Spleen (tissue), 11 donors: ENCODE data around the gene C1QBP. TPM values are rescaled to one million over a fixed set of nuclear protein-coding genes. Genes with fewer than 3 reads are reported as not detected.
"Not testable (repeated sequence)": the region's sequence is repeated elsewhere in the genome, so short reads cannot be mapped to it uniquely, and the experiment has no call there.

Experiments used
- DNase-seq: peaks from one replicate; pipeline ENCODE4 v3.0.0-alpha.2; 2020
- H3K27ac ChIP-seq, 8 donors: fragments of 200-600 bp; sonication (generic) in 7 of 8; 1 replicate in 4 of 8; 2 replicates in 4 of 8; pipeline versions ENCODE4 v1.5.0 to v1.8.0; 2016 to 2021; ENCODE audit warnings: inconsistent platforms in 4 of 8, mild to moderate bottlenecking in 4 of 8, moderate library complexity in 1 of 8
- H3K27me3 ChIP-seq, 7 donors: fragments of 200-600 bp; sonication (generic) in 6 of 7; replicated peaks in 1 of 7; 1 replicate in 4 of 7; 2 replicates in 3 of 7; pipeline versions ENCODE4 v1.5.0 to v1.8.0; 2016 to 2021; ENCODE audit warnings: inconsistent platforms in 3 of 7, mild to moderate bottlenecking in 1 of 7
- H3K36me3 ChIP-seq, 6 donors: fragments of 200-600 bp; sonication (generic) in 5 of 6; 1 replicate in 4 of 6; 2 replicates in 2 of 6; pipeline versions ENCODE4 v1.5.0 to v1.8.0; 2016 to 2021; ENCODE audit warnings: inconsistent platforms in 2 of 6
- H3K4me1 ChIP-seq, 6 donors: fragments of 200-600 bp; sonication (generic) in 5 of 6; 1 replicate in 3 of 6; 2 replicates in 3 of 6; pipeline versions ENCODE4 v1.5.0 to v1.8.0; 2016 to 2021; ENCODE audit warnings: inconsistent platforms in 3 of 6
- H3K4me3 ChIP-seq, 8 donors: fragments of 200-600 bp; sonication (generic) in 7 of 8; 1 replicate in 4 of 8; 2 replicates in 4 of 8; pipeline versions ENCODE4 v1.5.0 to v1.8.0; 2016 to 2021; ENCODE audit warnings: inconsistent platforms in 4 of 8, mild to moderate bottlenecking in 4 of 8, moderate library complexity in 2 of 8
- H3K9me3 ChIP-seq, 8 donors: fragments of 200-600 bp; sonication (generic) in 7 of 8; 1 replicate in 4 of 8; 2 replicates in 4 of 8; pipeline versions ENCODE4 v1.5.0 to v1.8.0; 2016 to 2021; ENCODE audit warnings: inconsistent platforms in 4 of 8
- CTCF ChIP-seq, 11 experiments: fragments of 200-600 bp in 7 of 11; fragments of 450-650 bp in 4 of 11; sonication (generic) in 4 of 11; IDR thresholded peaks in 8 of 11; conservative IDR thresholded peaks in 3 of 11; 1 replicate in 7 of 11; 2 replicates in 4 of 11; pipeline versions ENCODE4 v1.4.0 to v1.8.0; 2016 to 2021; ENCODE audit warnings: antibody characterized with exemption in 11 of 11, inconsistent platforms in 4 of 11, mild to moderate bottlenecking in 1 of 11
- POLR2A ChIP-seq, 3 donors: fragments of 450-650 bp; IDR thresholded peaks; one replicate each; pipeline ENCODE4 v1.5.1; 2017; ENCODE audit warnings: antibody characterized with exemption in 3 of 3, mild to moderate bottlenecking in 1 of 3
- POLR2AphosphoS5 ChIP-seq, 3 donors: sonication (generic); formaldehyde crosslinking; IDR thresholded peaks; one replicate each; pipeline ENCODE4 v1.5.1; 2017; ENCODE audit warnings: antibody characterized with exemption in 3 of 3
- WGBS, 5 donors: extraction: QIAGEN DNeasy Blood & Tissue Kit in 3 of 5; methylation state at CpG; one replicate each; pipeline versions ENCODE4 v1.1.5 to v1.1.7; 2013 to 2018; 5-methylcytosine and 5-hydroxymethylcytosine counted together
- intact Hi-C: fragments of 100-400 bp; cut with DNase I; formaldehyde crosslinking; loops from one replicate; pipeline ENCODE4 v1.15.0; 2023; ENCODE audit warnings: low total_unique reads
- polyA plus RNA-seq, 3 donors: library from polyadenylated mRNA; stranded (reverse); fragments of 200-250 nt; gene quantifications; one replicate each; pipeline ENCODE4 v1.2.1, GENCODE V29; 2013
- total RNA-seq, 7 donors: library from RNA; depleted of rRNA in 3 of 7; stranded (reverse); fragments of >200 nt in 3 of 7; fragmentation: NEBNext Ultra II Directional in 4 of 7; extraction: Animal tissue kit (Norgen Biotek cat#: 25700) in 4 of 7; gene quantifications; one replicate each; pipeline versions ENCODE4 v1.1.0 to v1.2.1, GENCODE V29; 2016 to 2021
- donor health status: healthy with polysubstance abuse.
- donor health status: DM: no; HTN: no; CAD: no; lungs with moderate emphysema.
- donor health status: DM: no; HTN: no; CAD: no.
- donor health status: Bipolar disorder and iron deficiency.
- donor health status: healthy.
- donor health status: DM: no; HTN: no; CAD: no.
- donor health status: DM: yes; HTN: yes; CAD: no.

C1QBP gene
- total and polyA plus RNA-seq, 10 donors = 63.9 to 188 (median 97.4) TPM

- whole genome bisulfite sequencing, 5 donors = 88 to 97% (median 94%) methylated on average over 2 of the region's 2 CpGs
- intact Hi-C loops = loop anchor here (10.0 kb wide), 1 partner anchor 180 kb away; no protein-coding TSS in a partner anchor
- H3K36me3 ChIP-seq = peaks cover 2 to 79% (median 64%) of the 10 kb centered on the region in 6 donors
Measured at GRCh38 chr17:5434984-5435383, 4.0 kb downstream of the C1QBP start.

GRCh38 chr17:5431949-5432556 lies 6.9 kb downstream of the C1QBP start:
- Histone ChIP-seq H3K4me3 (no peak overlapping the region), H3K36me3 (peaks cover 2 to 100% (median 88%) of the 10 kb centered on the region in 6 donors), H3K4me1 (peaks cover 8 to 23% (median 12%) of the 10 kb centered on the region in 6 donors), H3K27ac (no peak overlapping the region), H3K27me3 (no peaks in the 10 kb centered on the region), H3K9me3 (no peaks in the 10 kb centered on the region)
- no peak for DNase-seq
- intact Hi-C loops = loop anchor here (10.0 kb wide), 1 partner anchor 177 kb away; no protein-coding TSS in a partner anchor
- 81 to 91% (median 86%) methylated on average over 3 of the region's 3 CpGs for WGBS, 5 donors
- no peak for TF ChIP-seq POLR2A (IDR thresholded peaks at IDR 0.05)
- no peak for TF ChIP-seq POLR2AphosphoS5 (IDR thresholded peaks at IDR 0.05)
- TF ChIP-seq CTCF (IDR thresholded peaks at IDR 0.05 in 8 of 11, conservative IDR thresholded peaks at IDR 0.05 in 3 of 11) = no peak

More at GRCh38 chr17:5434984-5435383, 4.0 kb downstream of the C1QBP start:
- no peaks in the 10 kb centered on the region for H3K9me3 ChIP-seq
- no peak overlapping the region for H3K4me3 ChIP-seq
- H3K27me3 ChIP-seq = no peaks in the 10 kb centered on the region
- H3K4me1 ChIP-seq = peaks cover 21 to 46% (median 36%) of the 10 kb centered on the region in 6 donors
- H3K27ac ChIP-seq = peak overlapping the region in 1 of 8 donors; percentile 22
- no peak for TF ChIP-seq CTCF (IDR thresholded peaks at IDR 0.05 in 8 of 11, conservative IDR thresholded peaks at IDR 0.05 in 3 of 11)
- TF ChIP-seq POLR2AphosphoS5 (IDR thresholded peaks at IDR 0.05) = no peak
- no peak for TF ChIP-seq POLR2A (IDR thresholded peaks at IDR 0.05)
- DNase-seq = no peak

- intact Hi-C loops = loop anchor here (10.0 kb wide), 1 partner anchor 176 kb away; no protein-coding TSS in a partner anchor
- not testable (repeated sequence) for H3K9me3 ChIP-seq, H3K27me3 ChIP-seq, H3K4me3 ChIP-seq, H3K27ac ChIP-seq, DNase-seq
- WGBS, 5 donors = 75 to 91% (median 83%) methylated on average over 5 of the region's 5 CpGs
- peaks cover 0 to 14% (median 3%) of the 10 kb centered on the region in 6 donors for H3K4me1 ChIP-seq
- H3K36me3 ChIP-seq = peaks cover 2 to 100% (median 92%) of the 10 kb centered on the region in 6 donors
Measured at GRCh38 chr17:5431234-5431633, 7.7 kb downstream of the C1QBP start.

GRCh38 chr17:5430413-5430999 lies 8.4 kb downstream of the C1QBP start:
- WGBS, 5 donors = 86 to 97% (median 94%) methylated on average over 3 of the region's 3 CpGs
- Histone ChIP-seq H3K36me3 (peaks cover 2 to 100% (median 97%) of the 10 kb centered on the region in 6 donors), H3K4me1 (peaks cover 0 to 9% (median 0%) of the 10 kb centered on the region in 6 donors), H3K27me3 (no peaks in the 10 kb centered on the region), H3K9me3 (no peaks in the 10 kb centered on the region), H3K27ac (peak overlapping the region in 1 of 8 donors; percentile 8), H3K4me3 (no peak overlapping the region)
- TF ChIP-seq CTCF (IDR thresholded peaks at IDR 0.05 in 8 of 11, conservative IDR thresholded peaks at IDR 0.05 in 3 of 11) (no peak), POLR2A (IDR thresholded peaks at IDR 0.05) (no peak), POLR2AphosphoS5 (IDR thresholded peaks at IDR 0.05) (no peak)
- intact Hi-C loops = loop anchor here (10.0 kb wide), 1 partner anchor 176 kb away; no protein-coding TSS in a partner anchor
- DNase-seq = no peak
